Stimulated activated naive CD8-positive, alpha-beta T cell treated with anti-CD3 and anti-CD28 coated beads, Interleukin-15, Interleukin-2, amounts not matched to agents 100 U/mL and 50 U/mL, for 24 hours (primary cell): ENCODE results near the gene ST3GAL2.
A peak's percentile ranks its signal among the peaks of the same experiment; 100 is the strongest.
"Not testable (repeated sequence)": the region's sequence is repeated elsewhere in the genome, so short reads cannot be mapped to it uniquely, and the experiment has no call there.

Experiments
- ATAC-seq: fragments of 150-1000 bp; cut with Tn5 transposase; one replicate; pipeline ENCODE4 v1.10.0; 2021
- DNase-seq: peaks from one replicate; pipeline ENCODE4 v3.0.0; 2021

The ST3GAL2 gene

GRCh38 chr16:70467113-70467512, 28.2 kb upstream of the ST3GAL2 start:
- no peak for ATAC-seq
- no peak for DNase-seq

GRCh38 chr16:70466805-70467076, 27.8 kb upstream of the ST3GAL2 start:
- no peak for ATAC-seq
- no peak for DNase-seq

- ATAC-seq = no peak
Measured at GRCh38 chr16:70465999-70466804, 27.3 kb upstream of the ST3GAL2 start.

GRCh38 chr16:70463235-70463634, 24.3 kb upstream of the ST3GAL2 start:
- DNase-seq = no peak
- no peak for ATAC-seq

More at GRCh38 chr16:70465999-70466804, 27.3 kb upstream of the ST3GAL2 start:
- no peak for DNase-seq

- DNase-seq (no peak), ATAC-seq (peak; percentile 19)
Measured at GRCh38 chr16:70460737-70461261, 21.9 kb upstream of the ST3GAL2 start.

GRCh38 chr16:70457446-70458166, 18.7 kb upstream of the ST3GAL2 start:
- no peak for ATAC-seq
- no peak for DNase-seq

- no peak for DNase-seq
- no peak for ATAC-seq
Measured at GRCh38 chr16:70455910-70456309, 17.0 kb upstream of the ST3GAL2 start.

GRCh38 chr16:70454222-70455034, 15.5 kb upstream of the ST3GAL2 start, which contains the start of gene FCSK:
TSS of gene FCSK (plus strand) at chr16:70454595. CDS start at chr16:70463191, 8,596 bp downstream.
- DNase-seq (peak; percentile 76), ATAC-seq (peak; percentile 93)

- DNase-seq = no peak
Measured at GRCh38 chr16:70453892-70454221, 15.0 kb upstream of the ST3GAL2 start.

GRCh38 chr16:70453117-70453891, 14.4 kb upstream of the ST3GAL2 start:
- no peak for DNase-seq
- no peak for ATAC-seq

More at GRCh38 chr16:70453892-70454221, 15.0 kb upstream of the ST3GAL2 start:
- no peak for ATAC-seq

- not testable (repeated sequence) for DNase-seq, ATAC-seq
Measured at GRCh38 chr16:70451004-70451340, 12.1 kb upstream of the ST3GAL2 start.

GRCh38 chr16:70450142-70451003, 11.5 kb upstream of the ST3GAL2 start:
- not testable (repeated sequence) for DNase-seq, ATAC-seq

GRCh38 chr16:70448075-70448474, 9.2 kb upstream of the ST3GAL2 start:
- ATAC-seq (no peak), DNase-seq (no peak)

GRCh38 chr16:70444249-70445063, 5.6 kb upstream of the ST3GAL2 start:
- DNase-seq = no peak
- ATAC-seq = no peak

- DNase-seq (no peak), ATAC-seq (no peak)
Measured at GRCh38 chr16:70442344-70442743, 3.4 kb upstream of the ST3GAL2 start.

GRCh38 chr16:70441406-70441990, 2.6 kb upstream of the ST3GAL2 start:
- DNase-seq (no peak), ATAC-seq (no peak)

GRCh38 chr16:70440009-70440692, 1.3 kb upstream of the ST3GAL2 start:
- no peak for DNase-seq
- no peak for ATAC-seq

- ATAC-seq (no peak), DNase-seq (no peak)
Measured at GRCh38 chr16:70438585-70438968, 323 bp downstream of the ST3GAL2 start.
